IPS-18c (cell line): ENCODE results near the gene ADAT3.
"Not testable (repeated sequence)": the region's sequence is repeated elsewhere in the genome, so short reads cannot be mapped to it uniquely, and the experiment has no call there.

Experiments used
- H3K4me3 ChIP-seq: 2 replicates; pipeline ENCODE4 v1.7.0; 2013; ENCODE audit warnings: low read depth, mild to moderate bottlenecking, low read length, moderate library complexity; ENCODE audit not compliant: insufficient read depth
- H3K9me3 ChIP-seq: one replicate; pipeline ENCODE4 v1.6.1; 2013; ENCODE audit warnings: mild to moderate bottlenecking, low read length, moderate library complexity; ENCODE audit not compliant: control insufficient read depth, insufficient read depth

ADAT3 gene

GRCh38 chr19:1879982-1880381, 25.2 kb upstream of the ADAT3 start:
- not testable (repeated sequence) for H3K9me3 ChIP-seq, H3K4me3 ChIP-seq

DNA sequence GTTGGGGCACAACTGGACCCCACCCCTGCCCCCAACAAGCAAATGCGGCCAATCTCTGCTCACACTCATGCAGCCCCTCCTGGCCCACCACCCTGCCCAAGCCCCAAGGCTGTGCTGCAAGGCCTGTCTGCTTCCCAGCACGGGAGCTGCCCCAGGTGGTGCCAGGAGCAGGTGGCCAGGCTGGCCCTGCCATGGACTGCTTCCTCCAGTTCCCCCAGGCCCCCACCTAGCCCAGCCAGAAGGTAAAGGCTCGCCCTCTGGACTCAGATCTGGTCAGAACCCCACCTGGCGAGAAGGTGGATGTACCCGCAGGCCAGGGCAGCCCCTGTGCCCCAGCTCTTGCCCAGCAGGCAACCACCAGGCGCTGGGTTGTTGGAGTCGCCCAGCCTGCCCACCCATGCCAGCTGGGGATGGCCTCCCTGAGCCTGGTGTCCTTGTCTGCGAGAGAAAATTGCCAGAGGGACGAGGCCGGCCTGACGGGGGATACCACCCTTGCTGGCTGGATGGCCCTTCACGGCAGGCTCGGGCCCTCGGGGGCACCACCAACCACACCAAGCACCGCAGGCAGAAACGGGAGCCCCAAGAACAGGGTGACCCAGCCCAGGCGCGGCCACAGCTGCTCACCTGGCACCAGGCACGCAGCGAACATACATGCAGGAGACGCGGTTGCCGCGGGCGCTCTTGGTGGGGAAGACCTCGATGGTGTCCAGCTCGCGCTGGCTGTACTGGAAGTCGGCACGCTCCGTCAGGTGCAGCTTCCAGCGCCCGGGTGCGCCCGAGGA, 24.4 kb upstream of the ADAT3 start:
- H3K4me3 ChIP-seq: no peak overlapping the region

GRCh38 chr19:1881393-1882088, 23.7 kb upstream of the ADAT3 start:
- H3K9me3 ChIP-seq, H3K4me3 ChIP-seq: not testable (repeated sequence)

More for the DNA sequence above, 24.4 kb upstream of the ADAT3 start:
- no peaks in the 10 kb centered on the region for H3K9me3 ChIP-seq

DNA sequence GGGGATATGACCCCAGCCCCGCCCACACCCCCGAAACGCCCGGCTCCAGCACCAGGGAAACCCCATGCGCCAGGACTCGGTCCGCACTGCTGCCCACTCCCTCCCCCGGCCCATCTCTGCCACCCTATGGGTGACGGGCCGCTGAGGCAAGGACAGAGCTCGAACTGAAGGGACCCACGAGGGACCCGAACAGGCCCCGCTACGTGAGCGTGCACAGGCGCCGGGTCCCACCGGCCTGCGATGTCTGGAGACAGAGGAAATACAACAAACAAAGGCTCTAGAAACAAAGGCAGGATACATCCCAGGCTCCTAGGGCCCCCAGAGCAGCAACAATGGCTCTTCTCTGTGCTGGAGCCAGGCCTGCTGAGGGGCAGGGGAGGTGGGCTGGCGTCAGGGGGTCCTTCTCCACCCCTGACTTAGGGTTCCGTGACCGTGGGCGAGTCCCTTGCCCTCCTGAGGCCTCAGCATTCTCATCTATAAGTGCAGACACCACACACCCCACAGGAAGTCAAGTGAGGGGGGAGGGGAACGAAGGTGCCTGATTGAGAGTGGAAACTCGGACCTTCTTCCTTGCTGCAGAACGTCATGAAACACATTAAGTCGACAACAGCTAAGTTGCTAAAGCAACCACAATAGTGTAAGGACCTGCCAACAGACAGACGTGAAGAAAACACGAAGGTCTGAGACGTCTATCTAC, 23.0 kb upstream of the ADAT3 start:
- H3K4me3 ChIP-seq: no peak overlapping the region
- H3K9me3 ChIP-seq: no peaks in the 10 kb centered on the region

DNA sequence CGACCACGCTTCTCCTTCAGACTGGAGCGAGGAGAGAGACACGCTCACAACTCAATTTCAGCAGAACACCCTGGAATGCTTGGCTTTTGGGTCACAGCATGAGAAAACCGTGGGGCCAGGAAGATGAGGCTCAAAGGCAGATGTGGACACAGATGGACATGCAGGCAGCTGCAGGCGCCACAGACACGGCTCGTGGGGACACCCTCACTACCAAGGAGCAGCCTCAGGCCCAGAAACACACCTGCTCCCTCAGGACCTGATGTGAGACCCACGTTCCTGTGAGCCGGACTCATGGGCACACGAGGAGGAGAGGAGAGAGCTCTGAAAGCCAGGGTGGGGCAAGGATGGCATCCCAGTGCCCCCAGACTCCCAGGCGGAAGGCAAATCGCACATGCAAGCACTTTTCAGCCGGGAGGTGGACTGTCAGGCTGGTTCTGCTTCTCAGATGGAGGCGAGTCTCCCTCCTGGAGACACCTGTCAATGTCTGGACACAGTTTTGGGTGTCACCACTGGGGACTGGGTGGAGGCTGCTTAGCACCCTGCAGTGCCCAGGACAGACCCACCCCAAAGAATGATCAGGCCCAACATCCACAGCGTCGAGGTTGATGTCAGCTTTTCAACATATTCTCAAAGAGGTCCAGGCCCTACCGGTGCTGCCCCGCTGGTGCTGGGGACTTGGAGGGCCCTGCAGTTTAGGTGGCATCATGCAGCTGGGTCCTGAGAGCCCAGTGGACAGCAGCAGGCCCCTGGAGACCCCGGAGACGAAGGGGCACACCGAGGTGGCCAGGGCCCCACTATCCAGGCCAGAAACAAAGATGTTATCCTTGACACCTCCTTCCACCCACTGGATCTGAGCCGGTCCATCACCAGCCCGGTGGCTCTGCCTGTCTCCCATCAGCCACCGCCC, 22.2 kb upstream of the ADAT3 start:
- Histone ChIP-seq H3K4me3 (no peak overlapping the region), H3K9me3 (no peaks in the 10 kb centered on the region)

DNA sequence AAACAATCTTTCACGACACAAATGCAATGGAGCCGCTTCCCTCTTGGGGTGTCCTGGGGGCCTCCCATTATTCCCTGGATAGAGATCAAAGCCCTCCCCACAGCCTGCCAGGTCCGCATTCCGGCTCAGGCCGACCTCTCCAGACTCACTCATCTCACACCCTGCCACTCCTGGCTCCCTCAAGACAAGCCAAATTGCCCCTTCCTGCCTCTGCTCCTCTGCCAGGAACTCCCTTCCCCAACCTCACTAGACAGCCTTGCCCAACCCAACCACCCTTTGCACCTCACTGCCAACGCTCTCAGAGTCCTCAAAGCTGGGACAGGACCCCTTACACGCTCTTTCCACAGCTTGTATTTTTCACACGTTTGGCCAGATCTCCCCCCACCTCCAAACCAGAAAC, 21.4 kb upstream of the ADAT3 start:
- H3K4me3 ChIP-seq: 0 out of 2 replicates have a peak overlapping the region, but pooled peaks have one; percentile 6
- no peaks in the 10 kb centered on the region for H3K9me3 ChIP-seq

DNA sequence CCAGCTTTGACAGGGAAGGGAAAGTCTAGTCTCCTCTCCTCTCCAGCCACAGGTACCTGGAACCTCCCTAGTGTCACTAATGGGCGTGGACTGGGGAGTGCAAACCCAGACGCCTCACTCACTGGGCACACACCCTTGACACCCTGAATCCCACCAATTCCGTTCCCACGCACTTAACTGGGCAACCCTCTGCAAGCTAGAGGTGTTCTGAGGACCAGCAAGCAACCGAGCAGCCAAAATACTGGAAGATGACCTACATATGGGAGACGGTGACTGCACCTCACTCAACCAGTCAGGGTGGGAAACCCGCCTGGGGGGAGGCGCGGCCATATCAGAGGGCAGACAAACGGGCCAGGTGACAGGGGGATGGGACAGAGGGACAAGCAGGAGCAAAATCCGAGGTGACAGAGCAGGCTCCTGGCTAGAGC, 20.9 kb upstream of the ADAT3 start:
- peak overlapping the region; percentile 95 for H3K4me3 ChIP-seq
- no peaks in the 10 kb centered on the region for H3K9me3 ChIP-seq

GRCh38 chr19:1884719-1885334, 20.4 kb upstream of the ADAT3 start:
- Histone ChIP-seq H3K9me3 (no peaks in the 10 kb centered on the region), H3K4me3 (peak overlapping the region; percentile 95)

DNA sequence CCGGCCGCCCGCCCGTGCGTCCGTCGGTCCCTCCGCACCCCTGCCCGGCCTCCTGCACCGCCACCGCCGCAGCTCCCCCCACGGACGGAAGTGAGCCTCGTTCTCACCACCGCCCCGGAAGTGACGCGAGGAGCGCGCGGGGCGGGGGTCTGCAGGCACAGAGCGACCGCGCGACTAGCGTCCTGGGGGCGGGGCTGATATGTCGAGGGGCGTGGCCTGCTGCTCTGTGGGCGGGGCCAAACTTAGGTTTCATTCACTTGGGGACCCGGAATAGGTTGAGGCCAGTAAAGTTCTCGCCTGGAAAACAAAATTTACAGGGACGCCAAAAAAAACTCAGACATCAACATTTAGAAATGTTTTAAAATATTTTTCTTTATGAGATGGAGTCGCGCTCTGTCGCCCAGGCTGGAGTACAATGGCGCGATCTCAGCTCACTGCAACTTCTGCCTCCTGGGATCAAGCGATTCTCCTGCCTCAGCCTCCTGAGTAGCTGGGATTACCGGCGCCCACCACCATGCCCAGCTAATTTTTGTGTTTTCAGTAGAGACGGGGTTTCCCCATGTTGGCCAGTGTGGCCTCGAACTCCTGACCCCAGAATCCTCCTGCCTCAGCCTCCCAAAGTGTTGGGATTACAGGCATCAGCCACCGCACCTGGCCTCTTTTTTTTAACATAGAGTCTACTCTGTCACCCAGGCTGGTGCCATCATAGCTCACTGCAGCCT, 19.6 kb upstream of the ADAT3 start, which contains the start of gene ABHD17A:
TSS of gene ABHD17A (minus strand) at position 99 of the 722 bp plus-strand sequence. CDS start 3,930 bp downstream, outside the sequence.
- H3K4me3 ChIP-seq: peak within 1 kb of the TSS; percentile 95
- H3K9me3 ChIP-seq: not testable (repeated sequence)

DNA sequence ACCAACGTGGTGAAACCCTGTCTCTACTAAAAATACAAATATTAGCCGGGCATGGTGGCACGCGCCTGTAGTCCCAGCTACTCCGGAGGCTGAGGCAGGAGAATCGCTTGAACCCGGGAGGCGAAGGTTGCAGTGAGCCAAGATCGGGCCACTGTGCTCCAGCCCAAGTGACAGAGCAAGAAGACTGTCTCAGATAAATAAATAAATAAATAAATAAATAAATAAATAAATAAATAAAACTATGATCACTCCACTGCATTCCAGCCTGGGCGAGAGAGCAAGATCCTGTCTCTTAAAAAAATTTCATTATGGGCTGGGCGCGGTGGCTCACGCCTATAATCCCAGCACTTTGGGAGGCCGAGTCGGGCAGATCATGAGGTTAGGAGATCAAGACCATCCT, 18.8 kb upstream of the ADAT3 start:
- not testable (repeated sequence) for H3K9me3 ChIP-seq, H3K4me3 ChIP-seq

DNA sequence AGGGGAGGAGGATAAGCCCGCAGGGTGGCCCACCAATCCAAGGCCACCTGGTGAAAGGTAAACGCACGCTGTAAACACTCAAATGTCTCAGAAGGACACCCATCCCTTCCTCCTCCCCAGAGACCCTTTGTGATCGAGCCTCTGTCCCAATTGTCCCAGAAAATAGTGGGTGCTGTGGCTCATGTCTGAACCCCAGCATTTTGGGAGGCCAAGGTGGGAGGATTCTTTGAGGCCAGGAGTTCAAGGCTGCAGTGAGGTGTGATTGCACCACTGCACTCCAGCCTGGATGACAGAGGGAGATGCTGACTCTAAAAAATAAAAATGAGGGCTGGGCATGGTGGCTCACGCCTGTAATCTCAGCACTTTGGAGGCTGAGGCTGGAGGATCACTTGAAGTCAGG, 16.8 kb upstream of the ADAT3 start:
- Histone ChIP-seq H3K9me3 (no peaks in the 10 kb centered on the region), H3K4me3 (no peak overlapping the region)

DNA sequence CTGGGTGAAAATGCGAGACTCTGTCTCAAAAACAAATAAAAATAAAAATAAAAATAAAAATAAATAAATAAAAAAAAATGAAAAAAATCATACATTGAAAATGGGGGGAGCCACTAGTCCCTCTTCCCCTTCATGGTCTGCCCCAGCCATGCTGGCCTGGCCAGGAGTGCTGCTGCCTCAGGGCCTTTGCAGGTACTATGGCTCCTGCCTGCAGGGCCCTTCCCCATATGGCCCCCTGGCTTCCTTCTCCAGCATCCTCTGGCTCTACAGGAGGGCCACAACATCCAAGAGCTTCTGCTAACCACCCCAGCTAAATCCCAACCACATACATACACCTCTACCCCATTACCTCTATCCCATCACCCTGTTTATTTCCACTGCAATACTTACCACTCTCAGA, 15.3 kb upstream of the ADAT3 start:
- Histone ChIP-seq H3K4me3 (no peak overlapping the region), H3K9me3 (no peaks in the 10 kb centered on the region)

DNA sequence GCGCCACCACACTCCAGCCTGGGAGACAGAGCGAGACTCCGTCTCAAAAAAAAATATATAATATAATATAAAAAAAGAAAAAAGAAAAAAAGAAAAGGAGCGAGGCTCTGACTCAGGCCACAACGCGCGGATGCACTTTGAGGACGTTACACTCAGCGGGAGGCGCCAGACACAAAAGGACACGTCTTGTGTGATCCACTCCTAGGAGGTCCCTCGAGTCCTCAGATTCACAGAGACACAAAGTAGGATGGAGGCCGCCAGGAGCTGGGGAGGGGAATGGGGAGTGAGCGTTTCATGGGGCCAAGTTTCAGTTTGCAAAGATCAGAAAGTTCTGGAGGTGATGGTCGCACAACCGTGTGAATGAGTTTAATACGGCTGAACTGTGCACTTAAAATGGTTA, 11.4 kb upstream of the ADAT3 start:
- Histone ChIP-seq H3K4me3 (no peak overlapping the region), H3K9me3 (no peaks in the 10 kb centered on the region)

- no peak overlapping the region for H3K4me3 ChIP-seq
- no peaks in the 10 kb centered on the region for H3K9me3 ChIP-seq
Measured at GRCh38 chr19:1896508-1896907, 8.7 kb upstream of the ADAT3 start.

DNA sequence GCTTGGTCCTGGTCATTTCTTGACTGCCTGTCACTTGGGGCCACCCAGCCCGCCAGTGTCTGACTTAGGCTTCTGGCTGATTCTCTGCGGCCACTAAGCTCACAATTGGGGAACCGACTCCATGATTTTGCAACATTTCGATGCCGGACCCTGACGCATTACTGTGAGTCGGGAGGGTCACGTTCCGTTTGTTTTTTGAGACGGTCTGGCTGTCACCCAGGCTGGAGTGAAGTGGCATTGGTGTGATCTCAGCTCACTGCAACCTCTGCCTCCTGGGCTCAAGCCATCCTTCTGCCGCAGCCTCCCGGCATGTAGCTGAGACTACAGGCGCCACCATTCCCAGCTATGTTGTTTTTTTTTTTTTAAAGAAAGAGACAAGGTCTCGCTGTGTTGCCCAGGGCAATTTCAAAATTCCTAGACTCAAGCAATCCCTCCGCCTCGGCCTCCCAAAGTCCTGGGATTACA, 3.2 kb upstream of the ADAT3 start:
- H3K4me3 ChIP-seq: no peak overlapping the region

DNA sequence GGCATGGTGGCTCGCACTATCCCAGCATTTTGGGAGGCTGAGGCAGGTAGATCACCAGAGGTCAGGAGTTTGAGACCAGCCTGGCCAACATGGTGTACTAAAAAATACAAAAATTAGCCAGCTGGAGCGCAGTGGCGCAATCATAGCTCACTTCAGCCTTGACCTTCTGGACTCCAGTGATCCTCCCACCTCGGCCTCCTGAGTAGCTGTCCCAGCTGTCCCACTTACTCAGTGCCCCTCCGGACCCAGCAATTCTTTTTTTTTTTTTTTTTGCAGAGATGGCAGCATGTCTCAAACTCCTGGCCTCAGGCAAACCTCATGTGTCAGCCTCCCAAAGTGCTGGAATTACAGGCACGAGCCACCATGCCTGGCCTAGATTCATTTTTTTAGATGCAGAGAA, 2.3 kb upstream of the ADAT3 start:
- Histone ChIP-seq H3K9me3 (no peaks in the 10 kb centered on the region), H3K4me3 (no peak overlapping the region)

More for the DNA sequence above, 3.2 kb upstream of the ADAT3 start:
- no peaks in the 10 kb centered on the region for H3K9me3 ChIP-seq
